HepG2 (cell line): ENCODE results near the gene BMP6. TPM values are rescaled to one million over a fixed set of nuclear protein-coding genes. Genes with fewer than 3 reads are reported as not detected.

Experiments used
- CBX1 ChIP-seq: IDR thresholded peaks from one replicate; pipeline ENCODE4 v1.6.1; 2016; ENCODE audit warnings: antibody characterized with exemption, low read depth
- CHD2 ChIP-seq: IDR thresholded peaks from 2 replicates; pipeline ENCODE4 v1.6.1; 2011; ENCODE audit warnings: low read depth, low read length, improper control_type of control experiment
- ESRRA ChIP-seq: sonication (generic); formaldehyde crosslinking; IDR thresholded peaks from 2 replicates; pipeline ENCODE4 v1.5.1; 2020; ENCODE audit warnings: mild to moderate bottlenecking, low read depth, missing genetic modification reagents
- HES4 ChIP-seq: sonication (generic); formaldehyde crosslinking; IDR thresholded peaks from 2 replicates; pipeline ENCODE4 v1.9.0; 2021; ENCODE audit warnings: mild to moderate bottlenecking, missing genetic modification reagents, borderline replicate concordance
- HIC2 ChIP-seq: sonication (generic); formaldehyde crosslinking; IDR thresholded peaks from 2 replicates; pipeline ENCODE4 v1.9.0; 2022; ENCODE audit warnings: low read depth, missing genetic modification reagents
- HNRNPH1 ChIP-seq: fragments of 200-400 bp; formaldehyde crosslinking; optimal IDR thresholded peaks from 2 replicates; pipeline ENCODE3; 2017; ENCODE audit warnings: mild to moderate bottlenecking, low read depth, low read length
- HNRNPL ChIP-seq: fragments of 200-400 bp; formaldehyde crosslinking; IDR thresholded peaks from 2 replicates; pipeline ENCODE4 v1.6.1; 2017; ENCODE audit warnings: mild to moderate bottlenecking, low read depth, low read length
- KLF6 ChIP-seq: IDR thresholded peaks from 2 replicates; pipeline ENCODE4 v1.8.0; 2016; ENCODE audit warnings: missing biosample characterization, missing genetic modification reagents
- MAF1 ChIP-seq: sonication (generic); formaldehyde crosslinking; IDR thresholded peaks from 2 replicates; pipeline ENCODE4 v1.5.0; 2020; ENCODE audit warnings: missing genetic modification reagents, borderline replicate concordance
- NCOA1 ChIP-seq: sonication (generic); formaldehyde crosslinking; IDR thresholded peaks from 2 replicates; pipeline ENCODE4 v1.9.0; 2021; ENCODE audit warnings: missing genetic modification reagents
- PHF21A ChIP-seq: sonication (generic); formaldehyde crosslinking; IDR thresholded peaks from 2 replicates; pipeline ENCODE4 v1.5.0; 2020; ENCODE audit warnings: mild to moderate bottlenecking, missing genetic modification reagents
- TEF ChIP-seq: sonication (generic); formaldehyde crosslinking; IDR thresholded peaks from 2 replicates; pipeline ENCODE4 v1.5.0; 2020; ENCODE audit warnings: missing genetic modification reagents
- ZBTB26 ChIP-seq: IDR thresholded peaks from 2 replicates; pipeline ENCODE4 v1.6.1; 2016; ENCODE audit warnings: missing compliant biosample characterization, missing genetic modification reagents, borderline replicate concordance
- ZEB1 ChIP-seq: IDR thresholded peaks from 2 replicates; pipeline ENCODE4 v1.6.1; 2012; ENCODE audit warnings: mild to moderate bottlenecking, low read depth, inconsistent platforms; ENCODE audit not compliant: insufficient replicate concordance
- ZFP90 ChIP-seq: sonication (generic); formaldehyde crosslinking; IDR thresholded peaks from 2 replicates; pipeline ENCODE4 v1.8.0; 2022; ENCODE audit warnings: missing genetic modification reagents, mild to moderate bottlenecking, inconsistent platforms, borderline replicate concordance
- ZIK1 ChIP-seq: sonication (generic); formaldehyde crosslinking; IDR thresholded peaks from 2 replicates; pipeline ENCODE4 v1.5.0; 2020; ENCODE audit warnings: mild to moderate bottlenecking, low read depth, missing genetic modification reagents, borderline replicate concordance
- ZNF260 ChIP-seq: sonication (generic); formaldehyde crosslinking; IDR thresholded peaks from 2 replicates; pipeline ENCODE4 v1.4.0; 2020; ENCODE audit warnings: missing genetic modification reagents, low read depth, mild to moderate bottlenecking, borderline replicate concordance
- ZNF263 ChIP-seq: sonication (generic); formaldehyde crosslinking; IDR thresholded peaks from 2 replicates; pipeline ENCODE4 v1.4.0; 2020; ENCODE audit warnings: missing genetic modification reagents
- ZNF552 ChIP-seq: sonication (generic); formaldehyde crosslinking; IDR thresholded peaks from 2 replicates; pipeline ENCODE4 v1.9.0; 2022; ENCODE audit warnings: missing genetic modification reagents, mild to moderate bottlenecking, borderline replicate concordance
- ZNF557 ChIP-seq: sonication (generic); formaldehyde crosslinking; IDR thresholded peaks from 2 replicates; pipeline ENCODE4 v1.4.0; 2020; ENCODE audit warnings: missing genetic modification reagents
- ZSCAN30 ChIP-seq: sonication (generic); formaldehyde crosslinking; IDR thresholded peaks from 2 replicates; pipeline ENCODE4 v1.5.0; 2020; ENCODE audit warnings: mild to moderate bottlenecking, missing genetic modification reagents
- ZUFSP ChIP-seq: sonication (generic); formaldehyde crosslinking; IDR thresholded peaks from 2 replicates; pipeline ENCODE4 v1.9.0; 2021; ENCODE audit warnings: missing genetic modification reagents, mild to moderate bottlenecking, borderline replicate concordance
- polyA plus RNA-seq, 8 experiments: library from polyadenylated mRNA; depleted of rRNA in 3 of 8; stranded (reverse) in 7 of 8; unstranded in 1 of 8; fragments of >200 nt; fragmentation: Illumina TruSeq in 4 of 8; extraction: Trizol in 4 of 8; gene quantifications; 2 replicates each; pipeline versions ENCODE4 v1.2.1 to v1.2.3, GENCODE V29; 2011 to 2016; ENCODE audit warnings: low read depth in 4 of 8, missing spikeins in 1 of 8, mixed read lengths in 1 of 8; ENCODE audit not compliant: insufficient read depth in 1 of 8
- total RNA-seq, 5 experiments: library from RNA; depleted of rRNA; stranded (reverse); fragments of >200 nt; fragmentation: Illumina TruSeq; extraction: Trizol; gene quantifications; 2 replicates each; pipeline ENCODE4 v1.2.3, GENCODE V29; 2016; ENCODE audit warnings: low read depth in 1 of 5

Gene BMP6
- total and polyA plus RNA-seq, 2 of the 13 experiments (the other 11 are each of a cell fraction or from before 2014, with no cell fraction given): 0.09 to 0.18 TPM

- TF ChIP-seq ZNF260 (CRISPR knock-in tag): no peak
- TF ChIP-seq HNRNPL: 0 out of 2 replicates have a peak, but pooled peaks have one; percentile 55
- peak; percentile 75; the same call in 1 of the 2 replicates for TF ChIP-seq ESRRA (CRISPR knock-in tag)
- TF ChIP-seq ZSCAN30 (CRISPR knock-in tag): no peak
- no peak for TF ChIP-seq NCOA1
- TF ChIP-seq ZNF552: peak; percentile 96; the same call in 1 of the 2 replicates
- TF ChIP-seq CBX1: peak; percentile 84
- TF ChIP-seq ZFP90 (CRISPR knock-in tag): peak; percentile 67; the same call in 1 of the 2 replicates
- no peak for TF ChIP-seq ZUFSP (CRISPR knock-in tag)
- peak; percentile 74; the same call in 1 of the 2 replicates for TF ChIP-seq MAF1
- no peak; the same call in 1 of the 2 replicates for TF ChIP-seq HIC2 (CRISPR knock-in tag)
- peak; percentile 45; the same call in 1 of the 2 replicates for TF ChIP-seq TEF (CRISPR knock-in tag)
- TF ChIP-seq KLF6 (CRISPR knock-in tag): peak; percentile 88
- TF ChIP-seq ZEB1: no peak
- peak; percentile 49 for TF ChIP-seq HNRNPH1
- peak; percentile 76; the same call in 1 of the 2 replicates for TF ChIP-seq ZNF557 (CRISPR knock-in tag)
- 0 out of 2 replicates have a peak, but pooled peaks have one; percentile 19 for TF ChIP-seq CHD2
- peak; percentile 98 for TF ChIP-seq HES4 (CRISPR knock-in tag)
- peak; percentile 57 for TF ChIP-seq ZNF263
- TF ChIP-seq ZIK1 (CRISPR knock-in tag): peak; percentile 94
- peak; percentile 65 for TF ChIP-seq PHF21A (CRISPR knock-in tag)
- peak; percentile 83 for TF ChIP-seq ZBTB26 (CRISPR knock-in tag)
Measured at GRCh38 chr6:7909323-7910276, 183.7 kb downstream of the BMP6 start (continued).
